Stimulated activated naive CD4-positive, alpha-beta T cell treated with Interleukin-2 at 50 U/mL for 16 hours (primary cell): Measurements from ENCODE around the gene COA5.
"Not testable (repeated sequence)": the region's sequence is repeated elsewhere in the genome, so short reads cannot be mapped to it uniquely, and the experiment has no call there.

Source experiments
- DNase-seq: peaks from one replicate; lab custom pipeline; 2025; lab: John Stamatoyannopoulos, UW

Gene COA5

DNA sequence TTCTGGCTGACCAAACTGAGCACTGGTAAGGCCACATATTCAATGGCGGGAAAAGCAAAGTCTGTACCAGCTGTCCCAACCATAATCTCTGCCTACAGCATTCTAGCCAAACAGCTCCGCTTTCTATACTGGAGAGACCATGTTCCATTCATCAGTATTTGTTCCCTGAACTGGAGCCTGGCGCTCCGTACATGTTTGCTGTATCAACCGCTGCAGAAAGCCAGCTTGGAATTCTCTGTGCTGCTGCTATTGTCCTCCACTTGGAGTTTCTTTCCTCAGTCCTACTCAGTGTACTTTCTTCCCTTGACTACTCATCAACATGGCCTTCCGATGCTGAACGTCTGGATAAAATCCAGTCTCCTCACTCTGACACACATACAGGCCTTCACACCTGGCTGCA, 1.9 kb downstream of the COA5 start:
- DNase-seq = no peak

DNA sequence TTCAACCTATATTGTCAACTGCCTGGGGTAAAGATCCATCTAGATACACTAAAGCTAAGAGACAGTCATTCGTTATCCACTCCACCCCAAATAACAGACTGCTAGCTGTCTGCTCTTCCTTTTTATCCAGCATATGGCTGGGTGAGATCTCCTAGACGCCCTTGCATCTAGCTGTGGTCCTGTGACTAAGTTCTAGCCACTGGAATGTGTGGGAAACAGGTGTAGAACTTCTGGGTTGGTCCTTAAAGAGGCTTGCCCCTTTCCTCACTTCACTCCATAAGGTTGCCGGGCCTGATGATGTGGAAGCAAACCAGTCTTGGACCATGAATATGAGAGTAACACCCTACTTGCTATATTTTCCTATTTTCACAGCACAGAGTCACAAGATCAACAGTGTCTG, 3.2 kb downstream of the COA5 start:
- DNase-seq = no peak

DNA sequence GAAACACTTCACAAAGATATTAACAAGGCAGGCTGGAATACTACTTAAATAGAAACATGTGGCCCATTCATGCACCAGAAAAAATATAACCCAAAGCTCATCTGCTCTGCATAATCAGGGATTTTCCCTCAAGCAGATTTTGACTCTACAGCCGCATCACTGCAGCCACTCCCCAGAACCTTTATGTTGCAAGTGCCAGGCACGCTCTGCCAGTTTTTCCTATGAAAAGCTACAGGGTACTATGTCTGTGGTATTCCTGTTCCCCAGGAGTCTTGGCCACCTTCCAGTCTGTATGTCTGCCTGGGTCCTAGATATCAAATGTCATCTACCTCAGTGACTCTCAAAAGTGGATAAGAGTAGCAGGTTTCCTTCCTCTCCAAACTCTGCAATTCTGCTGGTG, 3.8 kb downstream of the COA5 start:
- no peak for DNase-seq

DNA sequence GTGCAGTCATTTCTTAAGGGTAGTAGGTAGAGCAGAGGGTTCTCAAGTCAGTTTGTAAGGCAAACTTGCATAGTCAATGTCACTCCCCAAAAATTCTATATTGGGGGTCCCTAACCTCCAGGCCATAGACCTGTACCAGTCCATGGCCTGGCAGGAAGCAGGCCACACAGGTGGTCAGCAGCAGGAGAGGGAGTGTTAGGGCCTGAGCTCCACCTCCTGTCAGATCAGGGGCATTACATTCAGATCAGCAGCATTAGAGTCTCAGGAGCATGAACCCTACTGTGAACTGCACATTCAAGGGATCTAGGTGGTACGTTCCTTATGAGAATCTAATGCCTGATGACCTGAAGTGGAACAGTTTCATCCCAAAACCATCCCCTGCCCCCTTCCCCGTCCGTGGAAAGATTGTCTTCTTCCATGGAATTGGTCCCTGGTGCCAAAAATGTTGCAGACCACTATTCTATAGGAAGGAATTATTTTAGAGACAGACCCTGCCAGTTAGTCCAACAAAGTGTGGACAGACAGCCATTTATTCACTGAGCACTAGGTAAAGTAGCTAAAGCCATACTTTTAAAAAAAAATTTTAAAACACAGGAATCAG, 6.7 kb downstream of the COA5 start:
- no peak for DNase-seq

DNA sequence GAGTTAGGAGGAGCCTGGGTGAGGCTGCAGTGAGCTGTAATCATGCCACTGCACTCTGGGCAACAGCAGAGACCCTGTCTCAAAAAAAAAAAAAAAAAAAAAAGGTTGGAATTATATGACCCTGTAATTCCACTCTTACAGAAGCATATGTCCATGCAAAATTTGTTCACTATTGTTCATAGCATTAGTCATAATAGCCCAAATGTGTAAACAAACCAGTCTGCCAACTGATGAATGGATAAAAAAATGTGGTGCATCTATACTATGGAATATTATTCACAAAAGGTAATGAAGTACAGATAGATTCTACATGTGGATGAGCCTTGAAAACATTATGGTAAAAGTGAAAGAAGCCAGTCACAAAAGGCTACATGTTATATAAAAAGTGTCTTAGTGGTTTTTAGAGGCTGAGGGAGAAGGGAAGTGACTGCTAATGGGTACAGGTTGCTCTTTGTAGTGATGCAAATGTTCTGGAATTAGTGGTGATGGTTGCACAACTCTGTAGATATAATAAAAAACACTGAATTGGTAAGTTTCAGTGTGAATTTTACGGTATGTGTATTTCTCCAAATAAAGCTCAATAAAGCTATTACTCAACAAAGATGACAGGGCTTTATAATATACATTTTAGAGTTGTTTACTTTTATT, 9.4 kb downstream of the COA5 start:
- no peak for DNase-seq

DNA sequence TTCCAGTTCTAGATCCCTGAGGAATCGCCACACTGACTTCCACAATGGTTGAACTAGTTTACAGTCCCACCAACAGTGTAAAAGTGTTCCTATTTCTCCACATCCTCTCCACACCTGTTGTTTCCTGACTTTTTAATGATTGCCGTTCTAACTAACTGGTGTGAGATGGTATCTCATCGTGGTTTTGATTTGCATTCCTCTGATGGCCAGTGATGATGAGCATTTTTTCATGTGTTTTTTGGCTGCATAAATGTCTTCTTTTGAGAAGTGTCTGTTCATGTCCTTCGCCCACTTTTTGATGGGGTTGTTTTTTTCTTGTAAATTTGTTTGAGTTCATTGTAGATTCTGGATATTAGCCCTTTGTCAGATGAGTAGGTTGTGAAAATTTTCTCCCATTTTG, 13.6 kb downstream of the COA5 start:
- DNase-seq = not testable (repeated sequence)

DNA sequence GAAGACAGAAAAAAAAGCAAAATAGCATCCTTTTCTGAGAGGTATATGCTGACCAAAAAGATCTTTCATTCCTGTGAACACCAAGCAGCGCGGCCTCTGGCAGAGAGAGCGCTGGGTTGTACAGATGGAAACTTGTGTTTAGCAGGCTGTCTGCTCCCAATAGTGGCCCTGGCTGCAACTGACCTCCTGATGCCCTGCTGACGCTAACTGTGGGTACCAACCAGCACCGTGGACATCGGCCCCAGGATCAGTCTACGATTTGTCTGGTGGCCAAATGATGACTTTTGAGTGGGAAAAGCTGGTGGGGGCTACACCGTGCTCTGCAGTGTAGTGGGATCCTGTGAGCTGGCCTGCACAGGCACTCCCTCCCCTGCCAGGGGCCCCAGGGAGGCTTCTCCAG, 15.7 kb downstream of the COA5 start:
- no peak for DNase-seq

DNA sequence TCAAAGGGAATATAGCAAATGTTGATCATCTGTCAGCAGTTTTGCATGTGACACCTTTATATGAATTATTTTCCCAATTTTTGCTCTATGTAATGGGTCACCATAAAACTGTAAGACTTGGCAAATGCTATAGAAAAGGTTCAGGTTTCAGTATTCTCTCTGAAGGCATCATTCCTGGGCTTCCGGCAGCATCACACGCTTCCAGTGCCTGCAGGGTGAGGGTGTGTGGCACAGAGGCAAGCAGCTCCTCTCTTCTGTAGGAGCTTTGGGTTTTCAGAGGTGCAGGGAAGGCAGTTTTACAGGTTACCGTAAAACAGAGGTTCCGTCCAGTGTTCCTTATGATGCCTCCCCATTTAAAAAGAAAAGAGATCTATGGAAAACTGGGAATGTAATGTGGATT, 18.8 kb downstream of the COA5 start:
- DNase-seq = no peak

DNA sequence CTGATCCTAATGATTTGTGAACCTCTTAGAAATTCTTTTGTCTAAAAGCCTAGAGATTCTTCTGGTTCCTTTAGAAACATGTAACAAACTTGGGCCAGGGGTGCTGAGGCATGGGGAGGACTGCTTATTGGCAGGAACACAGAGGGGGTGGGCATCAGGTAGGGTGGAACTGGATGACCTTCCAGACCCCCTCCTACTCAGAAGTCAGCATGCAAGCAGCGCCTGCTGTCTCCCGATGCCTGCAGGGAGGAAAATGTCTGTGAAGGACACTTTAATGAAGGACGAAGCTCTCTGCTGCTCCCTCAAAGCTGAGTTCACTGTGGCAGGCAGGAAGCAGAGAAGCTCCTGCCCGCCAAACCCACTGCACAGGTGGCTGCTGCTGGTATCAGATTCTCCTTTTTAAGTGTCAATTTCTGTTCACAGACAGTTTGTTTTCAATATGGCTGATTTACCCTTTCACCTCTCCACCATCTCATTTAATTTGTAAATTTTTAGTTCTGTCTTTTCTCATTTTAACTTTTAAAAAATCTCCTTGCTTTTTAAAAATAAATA, 19.4 kb downstream of the COA5 start:
- no peak for DNase-seq

DNA sequence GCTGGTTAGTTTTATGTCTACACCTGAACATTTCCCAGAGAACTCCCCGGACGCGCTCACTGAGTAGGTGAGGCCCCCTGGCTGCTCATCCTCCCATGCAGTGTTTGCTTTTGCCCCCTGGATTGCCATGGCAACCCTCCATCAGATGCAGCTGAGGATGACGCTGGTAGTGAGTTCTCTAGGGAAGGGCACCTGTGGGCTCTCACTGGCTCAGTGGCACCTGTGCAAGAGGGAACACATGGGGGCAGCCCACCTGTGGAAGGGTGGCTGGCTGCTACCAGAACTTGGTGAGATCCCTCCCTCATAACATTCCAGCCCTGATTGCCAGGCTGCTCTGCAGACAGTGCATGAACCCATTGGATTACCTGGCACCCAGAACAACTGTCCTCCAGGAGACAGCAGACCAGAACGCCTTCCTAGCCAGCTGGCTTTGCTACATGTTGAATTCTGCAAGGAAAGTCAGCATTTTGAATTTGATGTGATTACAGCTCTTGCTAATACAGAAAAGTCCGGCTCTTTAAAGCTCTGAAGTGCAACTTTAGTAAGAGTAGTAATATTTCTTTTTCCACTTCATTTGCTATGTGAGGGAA, 21.7 kb downstream of the COA5 start:
- DNase-seq = no peak

DNA sequence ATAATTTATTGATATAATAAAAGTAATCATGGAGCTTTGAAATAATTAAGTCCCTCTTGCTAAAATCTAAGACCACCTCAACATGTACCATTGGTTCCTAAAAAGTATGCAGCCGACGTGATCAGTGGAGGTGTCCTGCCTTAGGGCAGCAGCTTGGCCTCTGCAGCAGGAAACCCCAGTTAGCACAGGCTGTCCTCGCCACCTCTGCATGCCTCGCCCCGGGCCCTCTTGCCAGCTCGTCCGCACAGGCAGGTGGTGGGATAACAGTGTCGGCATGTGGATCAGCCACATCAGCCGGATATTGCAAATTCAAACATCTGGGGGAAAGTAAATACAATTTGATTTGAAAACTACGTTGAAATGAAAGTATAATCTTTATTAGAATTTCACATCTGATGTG, 22.9 kb downstream of the COA5 start:
- no peak for DNase-seq

DNA sequence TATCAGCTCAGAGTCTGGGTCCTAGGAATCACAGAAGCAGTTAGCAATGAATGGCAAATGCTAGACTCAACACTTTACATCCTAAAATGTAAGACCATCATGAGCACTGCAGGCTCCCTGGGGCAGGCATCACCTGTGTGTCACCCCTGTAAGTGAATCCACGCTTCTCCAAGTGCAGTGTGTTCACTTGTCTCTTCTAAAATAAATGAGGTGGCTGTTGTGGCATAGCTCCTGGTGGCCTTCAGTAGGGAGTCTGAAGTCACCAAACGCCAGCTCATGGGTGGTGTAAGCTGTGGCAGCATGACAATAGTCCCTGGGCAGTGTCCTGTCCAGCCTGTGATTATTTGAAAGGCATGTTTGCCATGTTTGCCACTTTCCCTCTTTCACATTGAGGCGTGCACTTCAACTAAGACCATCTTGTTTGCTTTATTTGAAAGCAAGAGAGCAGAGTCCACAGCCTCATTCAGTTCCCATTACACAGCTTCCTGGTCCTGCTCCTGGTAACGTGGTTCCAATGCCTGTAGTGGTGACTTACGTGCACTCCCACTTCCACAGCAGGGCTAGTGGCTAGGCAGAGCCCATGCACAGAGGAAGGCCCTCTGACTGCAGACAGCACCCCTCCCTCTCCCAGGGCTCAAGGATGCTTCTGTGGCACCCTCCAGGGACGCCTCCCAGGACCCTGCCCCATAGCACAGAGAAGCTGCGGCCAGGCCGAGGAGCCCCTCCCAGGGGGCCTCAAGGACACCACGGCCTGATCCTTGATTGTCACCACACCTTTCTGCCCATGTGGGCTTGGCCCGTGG, 24.3 kb downstream of the COA5 start:
- DNase-seq = no peak

DNA sequence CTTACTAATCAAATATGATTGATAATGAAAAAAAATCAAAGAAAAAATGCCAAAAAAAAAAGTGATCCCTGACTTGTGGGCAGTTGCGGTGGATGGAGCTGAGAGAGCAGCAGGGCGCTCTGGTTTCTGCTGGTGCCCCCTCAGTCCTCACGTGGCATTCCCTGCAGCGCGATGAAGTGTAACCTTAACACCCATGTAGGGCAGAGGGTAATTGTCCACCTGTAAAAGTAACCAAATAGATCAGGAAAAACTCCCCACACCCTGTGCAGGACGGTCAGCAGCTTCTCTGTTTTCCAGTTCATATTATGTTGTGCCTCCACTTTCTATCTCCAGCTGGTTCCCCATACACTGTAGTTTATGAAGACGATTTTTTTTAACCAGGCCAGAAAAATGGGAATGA, 25.0 kb downstream of the COA5 start:
- DNase-seq = no peak

DNA sequence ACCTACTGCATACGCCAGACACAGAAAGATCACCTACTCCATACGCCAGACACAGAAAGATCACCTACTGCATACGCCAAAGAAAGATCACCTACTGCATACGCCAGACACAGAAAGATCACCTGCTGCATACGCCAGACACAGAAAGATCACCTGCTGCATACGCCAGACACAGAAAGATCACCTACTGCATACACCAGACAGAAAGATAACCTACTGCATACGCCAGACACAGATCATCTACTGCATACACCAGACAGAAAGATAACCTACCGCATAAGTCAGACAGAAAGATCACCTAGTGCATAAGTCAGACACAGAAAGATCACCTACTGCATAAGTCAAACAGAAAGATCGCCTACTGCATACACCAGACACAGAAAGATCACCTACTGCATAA, 25.8 kb downstream of the COA5 start:
- no peak for DNase-seq

DNA sequence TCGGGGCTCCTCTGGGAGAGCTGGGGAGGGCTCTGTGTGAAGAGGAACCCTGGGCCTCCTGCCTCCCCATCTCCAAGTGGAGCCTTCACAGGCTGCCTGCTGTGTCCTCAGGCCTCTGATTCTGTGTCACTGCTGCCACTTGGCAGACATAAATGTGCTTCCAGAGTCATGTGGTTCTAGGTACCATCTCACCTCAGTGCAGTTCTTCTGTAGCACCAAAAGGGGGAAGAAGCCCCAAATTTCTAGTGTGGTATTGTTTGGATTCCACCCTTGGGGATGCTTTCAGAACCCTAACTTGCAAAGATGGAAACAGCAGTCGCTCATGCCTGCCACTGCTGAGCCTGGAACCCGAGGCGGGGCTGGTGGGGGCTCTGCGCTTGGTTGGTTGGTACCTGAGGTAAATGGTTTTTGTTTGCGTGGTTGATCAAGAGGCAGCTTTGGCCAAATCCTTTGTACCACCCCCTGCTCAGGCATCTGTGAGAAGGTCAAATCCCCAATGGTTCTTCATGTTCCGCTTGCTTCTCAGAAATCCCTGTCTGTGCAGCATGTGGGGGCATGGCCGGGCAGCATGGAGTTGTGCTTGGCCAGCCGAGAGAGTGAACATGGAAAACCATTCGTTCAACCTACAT, 27.5 kb downstream of the COA5 start:
- DNase-seq = no peak

DNA sequence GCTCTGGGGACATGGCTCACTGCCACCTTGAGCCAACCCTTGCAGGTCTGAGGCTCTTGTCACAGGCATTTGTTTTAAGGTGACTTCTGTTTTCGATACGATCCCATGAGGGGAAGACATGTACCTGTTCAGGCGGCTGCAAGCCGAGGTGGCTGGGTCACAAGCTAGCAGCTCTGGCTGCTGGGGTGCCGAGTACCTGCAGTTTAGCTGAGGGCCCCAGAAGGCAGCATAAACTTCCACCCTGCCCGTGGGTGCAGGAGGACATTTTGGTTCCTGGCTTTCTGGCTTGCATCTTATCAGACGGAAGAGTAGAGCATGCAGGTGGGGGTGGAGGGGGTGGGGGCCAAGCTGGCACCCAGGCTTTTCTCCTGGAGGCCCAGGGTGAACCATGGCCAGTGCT, 28.4 kb downstream of the COA5 start:
- DNase-seq = no peak

DNA sequence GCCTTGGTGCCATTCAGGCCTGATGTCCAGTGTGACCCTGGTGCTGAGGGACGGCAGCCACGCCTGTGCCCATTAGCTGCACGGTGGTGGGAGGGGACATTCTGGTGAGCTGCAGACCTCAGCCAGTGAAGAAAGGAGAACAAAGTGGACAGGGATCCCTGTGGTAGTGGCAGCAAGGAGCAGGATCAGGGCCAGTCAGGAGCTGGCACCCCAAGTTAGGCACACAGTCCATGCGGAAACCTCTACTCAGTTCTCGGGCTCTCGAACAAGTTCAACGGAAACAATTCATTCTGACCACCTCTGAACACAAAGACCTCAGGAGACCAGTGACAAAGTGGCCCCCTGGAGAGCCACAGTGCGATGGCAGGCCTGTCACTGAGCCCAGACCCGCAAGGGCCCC, 30.1 kb downstream of the COA5 start:
- DNase-seq = no peak

DNA sequence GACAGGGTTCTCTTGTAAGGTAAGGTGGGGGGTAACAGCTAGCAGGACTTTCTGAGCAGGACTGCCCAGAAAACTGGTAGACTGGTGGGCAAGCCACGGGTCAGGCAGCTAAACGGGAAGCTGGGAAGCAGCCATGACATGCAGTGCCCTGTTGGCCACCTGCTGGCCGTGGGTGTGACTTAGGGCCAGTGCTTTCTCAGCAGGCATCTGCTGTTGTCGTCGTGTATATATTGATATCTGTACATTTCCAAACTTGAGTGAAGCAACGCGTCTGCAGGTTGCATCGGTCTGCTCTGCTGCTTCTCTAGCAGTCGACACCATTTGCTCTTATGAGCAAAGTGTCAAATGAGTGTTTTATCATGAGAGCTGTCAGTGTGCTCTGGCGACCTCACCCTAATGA, 31.0 kb downstream of the COA5 start:
- no peak for DNase-seq

DNA sequence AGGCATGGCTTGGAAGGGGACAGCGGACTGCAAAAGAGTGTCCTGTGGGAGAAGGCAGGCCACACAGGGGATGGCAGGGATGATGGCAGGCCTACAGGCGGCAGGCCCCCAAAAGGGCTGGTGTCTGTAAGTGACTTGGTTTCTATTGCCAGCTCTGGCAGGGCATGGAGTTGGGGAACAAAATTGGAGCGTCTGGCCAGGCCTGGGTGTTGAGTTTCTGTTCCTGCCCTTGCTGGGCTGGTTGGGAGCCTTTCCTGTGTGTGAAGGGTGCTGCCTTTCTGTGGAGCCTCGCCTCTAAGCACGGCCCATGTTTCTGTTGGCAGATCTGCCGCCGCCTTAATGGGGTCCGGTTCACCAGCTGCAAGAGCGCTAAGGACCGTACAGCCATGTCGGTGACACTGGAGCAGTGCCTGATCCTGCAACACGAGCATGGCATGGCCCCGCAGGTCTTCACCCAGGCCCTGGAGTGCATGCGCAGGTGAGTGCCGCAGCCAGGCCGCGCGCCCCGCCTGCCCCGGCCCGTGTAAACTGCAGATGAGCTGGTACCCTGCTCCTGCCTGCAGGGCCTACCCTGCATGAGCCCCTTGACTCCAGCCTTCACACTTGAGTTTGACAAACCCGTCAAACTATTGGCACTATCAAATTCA, 31.5 kb downstream of the COA5 start:
- no peak for DNase-seq

DNA sequence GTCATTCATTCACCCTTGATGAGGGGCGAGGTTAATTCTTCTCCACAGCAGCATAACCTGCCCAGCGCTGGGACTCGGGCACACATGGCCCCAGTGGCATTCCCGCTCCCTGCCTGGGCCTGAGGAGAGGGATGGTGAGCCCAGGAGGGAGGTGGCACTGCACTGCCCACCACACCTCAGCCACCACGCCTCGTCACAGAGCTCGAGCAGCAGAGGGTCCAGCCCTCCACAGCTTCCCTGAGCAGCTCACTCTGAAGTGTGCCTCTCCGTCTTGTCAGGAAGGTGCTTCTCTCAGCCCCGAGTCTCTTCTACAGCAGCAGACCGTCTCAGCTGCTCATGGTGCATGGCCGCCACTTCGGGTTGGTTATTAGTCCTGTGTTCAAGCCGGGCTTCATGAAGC, 34.9 kb downstream of the COA5 start:
- DNase-seq = no peak

DNA sequence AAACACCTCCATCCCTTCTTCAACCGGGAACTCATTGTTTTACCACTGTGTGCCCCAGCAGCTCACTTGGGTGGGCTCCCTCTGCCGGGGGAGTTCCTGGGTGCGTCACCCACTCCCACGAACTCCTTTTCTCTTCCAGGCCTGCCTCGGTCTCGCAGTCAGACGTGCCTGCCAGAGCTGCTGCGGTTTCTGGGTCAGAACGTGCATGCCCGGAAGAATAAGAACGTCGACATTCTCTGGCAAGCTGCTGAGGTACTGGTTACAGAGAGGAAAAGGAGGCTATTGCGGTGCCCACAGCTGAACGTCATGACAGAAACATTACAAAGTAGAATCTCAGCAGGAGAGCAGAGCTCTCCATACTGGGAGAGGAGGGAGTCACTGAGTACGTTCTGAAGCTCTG, 35.6 kb downstream of the COA5 start:
- DNase-seq = no peak

DNA sequence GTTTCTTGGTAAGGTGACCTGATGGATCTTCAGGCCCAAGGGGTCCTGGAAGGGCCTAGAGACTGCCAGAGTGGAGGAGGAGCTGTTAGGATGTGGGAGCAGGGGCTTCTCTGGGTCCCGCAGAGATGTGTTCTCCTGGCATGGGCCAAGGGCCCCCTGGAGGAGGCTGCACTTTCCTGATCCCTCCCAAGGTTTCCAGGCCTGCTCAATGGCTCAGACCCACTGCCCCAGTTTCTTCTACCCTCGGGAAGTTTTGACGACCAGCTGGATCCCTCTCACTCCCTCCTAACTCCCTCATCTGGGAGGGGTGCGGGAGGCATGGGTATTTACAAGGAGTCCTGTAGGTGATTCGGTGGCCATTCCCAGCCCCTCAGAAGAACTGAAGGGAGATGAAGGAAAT, 36.1 kb downstream of the COA5 start:
- DNase-seq = no peak
